ENCODE data around the gene DPF3. TPM values are rescaled to one million over a fixed set of nuclear protein-coding genes. Genes with fewer than 3 reads are reported as not detected.

The DPF3 gene
- total RNA-seq, 1 experiment from 2014 or later: not detected

DNA sequence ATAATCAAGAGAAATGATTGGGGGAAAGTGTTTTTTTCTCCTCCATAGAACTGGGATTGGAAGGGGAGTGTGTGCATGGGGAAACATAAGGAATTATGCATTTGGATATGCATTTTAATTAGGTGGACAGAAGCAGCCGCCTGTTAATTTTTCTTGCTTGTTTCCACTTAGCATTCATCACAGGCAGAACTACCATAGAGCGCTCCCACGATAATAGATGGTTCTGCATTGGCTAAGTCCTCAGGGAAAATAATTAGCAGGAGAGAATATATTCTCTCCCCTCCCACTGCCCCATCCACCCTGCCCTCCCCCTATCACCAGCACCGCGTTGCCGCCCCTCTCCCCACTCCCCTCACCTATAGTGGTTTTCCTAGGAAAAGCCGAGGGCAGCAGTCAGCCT, 11.4 kb downstream of the DPF3 start:
- no peak for DNase-seq (ENCODE audit: low read depth, low spot score)
- ATAC-seq: no peak
- Histone ChIP-seq H3K27ac (ENCODE audit: low read length) (no peak overlapping the region), H3K36me3 (ENCODE audit: control insufficient read depth, insufficient read depth, low read length) (no peaks in the 10 kb centered on the region), H3K4me1 (ENCODE audit: control insufficient read depth, insufficient read depth, low read length) (no peaks in the 10 kb centered on the region), H3K9me3 (ENCODE audit: control insufficient read depth, insufficient read depth, low read depth, low read length) (no peaks in the 10 kb centered on the region), H3K4me3 (ENCODE audit: low read depth in 2 of 2, low read length in 2 of 2) (no peak overlapping the region), H3K27me3 (ENCODE audit: control insufficient read depth, insufficient read depth, low read length) (peaks cover 6% of the 10 kb centered on the region)
- TF ChIP-seq POLR2AphosphoS5 (IDR thresholded peaks at IDR 0.05; ENCODE audit: low read depth, low read length): no peak
- TF ChIP-seq TCF7L2 (IDR thresholded peaks at IDR 0.05; ENCODE audit: low read depth, low read length): no peak
- TF ChIP-seq, protein P1, sequence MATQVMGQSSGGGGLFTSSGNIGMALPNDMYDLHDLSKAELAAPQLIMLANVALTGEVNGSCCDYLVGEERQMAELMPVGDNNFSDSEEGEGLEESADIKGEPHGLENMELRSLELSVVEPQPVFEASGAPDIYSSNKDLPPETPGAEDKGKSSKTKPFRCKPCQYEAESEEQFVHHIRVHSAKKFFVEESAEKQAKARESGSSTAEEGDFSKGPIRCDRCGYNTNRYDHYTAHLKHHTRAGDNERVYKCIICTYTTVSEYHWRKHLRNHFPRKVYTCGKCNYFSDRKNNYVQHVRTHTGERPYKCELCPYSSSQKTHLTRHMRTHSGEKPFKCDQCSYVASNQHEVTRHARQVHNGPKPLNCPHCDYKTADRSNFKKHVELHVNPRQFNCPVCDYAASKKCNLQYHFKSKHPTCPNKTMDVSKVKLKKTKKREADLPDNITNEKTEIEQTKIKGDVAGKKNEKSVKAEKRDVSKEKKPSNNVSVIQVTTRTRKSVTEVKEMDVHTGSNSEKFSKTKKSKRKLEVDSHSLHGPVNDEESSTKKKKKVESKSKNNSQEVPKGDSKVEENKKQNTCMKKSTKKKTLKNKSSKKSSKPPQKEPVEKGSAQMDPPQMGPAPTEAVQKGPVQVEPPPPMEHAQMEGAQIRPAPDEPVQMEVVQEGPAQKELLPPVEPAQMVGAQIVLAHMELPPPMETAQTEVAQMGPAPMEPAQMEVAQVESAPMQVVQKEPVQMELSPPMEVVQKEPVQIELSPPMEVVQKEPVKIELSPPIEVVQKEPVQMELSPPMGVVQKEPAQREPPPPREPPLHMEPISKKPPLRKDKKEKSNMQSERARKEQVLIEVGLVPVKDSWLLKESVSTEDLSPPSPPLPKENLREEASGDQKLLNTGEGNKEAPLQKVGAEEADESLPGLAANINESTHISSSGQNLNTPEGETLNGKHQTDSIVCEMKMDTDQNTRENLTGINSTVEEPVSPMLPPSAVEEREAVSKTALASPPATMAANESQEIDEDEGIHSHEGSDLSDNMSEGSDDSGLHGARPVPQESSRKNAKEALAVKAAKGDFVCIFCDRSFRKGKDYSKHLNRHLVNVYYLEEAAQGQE (IDR thresholded peaks at IDR 0.05; ENCODE audit: insufficient read depth in 1 of 2, low read depth in 2 of 2, low read length in 1 of 2): no peak
- no peak for TF ChIP-seq SIN3A (IDR thresholded peaks at IDR 0.05; ENCODE audit: borderline replicate concordance, insufficient read depth, low read depth, low read length)
- TF ChIP-seq, protein P2, sequence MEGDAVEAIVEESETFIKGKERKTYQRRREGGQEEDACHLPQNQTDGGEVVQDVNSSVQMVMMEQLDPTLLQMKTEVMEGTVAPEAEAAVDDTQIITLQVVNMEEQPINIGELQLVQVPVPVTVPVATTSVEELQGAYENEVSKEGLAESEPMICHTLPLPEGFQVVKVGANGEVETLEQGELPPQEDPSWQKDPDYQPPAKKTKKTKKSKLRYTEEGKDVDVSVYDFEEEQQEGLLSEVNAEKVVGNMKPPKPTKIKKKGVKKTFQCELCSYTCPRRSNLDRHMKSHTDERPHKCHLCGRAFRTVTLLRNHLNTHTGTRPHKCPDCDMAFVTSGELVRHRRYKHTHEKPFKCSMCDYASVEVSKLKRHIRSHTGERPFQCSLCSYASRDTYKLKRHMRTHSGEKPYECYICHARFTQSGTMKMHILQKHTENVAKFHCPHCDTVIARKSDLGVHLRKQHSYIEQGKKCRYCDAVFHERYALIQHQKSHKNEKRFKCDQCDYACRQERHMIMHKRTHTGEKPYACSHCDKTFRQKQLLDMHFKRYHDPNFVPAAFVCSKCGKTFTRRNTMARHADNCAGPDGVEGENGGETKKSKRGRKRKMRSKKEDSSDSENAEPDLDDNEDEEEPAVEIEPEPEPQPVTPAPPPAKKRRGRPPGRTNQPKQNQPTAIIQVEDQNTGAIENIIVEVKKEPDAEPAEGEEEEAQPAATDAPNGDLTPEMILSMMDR (IDR thresholded peaks at IDR 0.05): no peak
- intact Hi-C loops (cut with micrococcal nuclease; ENCODE audit: unreplicated experiment) (no loop called here), in situ Hi-C loops (cut with HindIII; ENCODE audit: low pct_unique_long_range_greater_than_20kb, low sequenced_read_pairs) (no loop called here)
- BruUV-seq (replicated peaks): no TSS peak
- POLR2A ChIA-PET: no interaction called here
- CTCF ChIA-PET: interaction anchor here (0.6 kb wide), 1 partner anchor 9 kb away, joined by 4 read pairs; no protein-coding TSS in a partner anchor

DNA sequence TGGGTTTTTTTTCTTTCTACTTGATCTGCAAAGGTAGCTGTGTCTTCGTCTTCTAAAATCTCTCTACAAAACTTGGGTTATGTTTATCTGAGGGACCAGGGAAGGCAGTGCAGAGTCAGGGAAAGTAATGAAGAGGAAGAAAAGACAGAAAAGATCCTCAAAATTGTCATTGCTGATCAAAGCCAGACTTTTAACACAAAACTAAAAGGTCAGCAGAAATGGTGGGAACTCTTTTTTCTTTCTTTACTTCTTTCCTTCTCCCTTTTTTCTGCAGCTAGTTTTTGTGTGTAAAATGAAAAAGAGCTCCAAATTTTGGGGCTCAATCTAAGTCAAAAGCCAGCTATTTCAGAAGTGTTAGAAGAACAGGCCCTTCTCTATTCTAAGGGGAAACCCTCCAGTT, 11.9 kb downstream of the DPF3 start:
- Histone ChIP-seq H3K27ac (ENCODE audit: low read length) (no peak overlapping the region), H3K9me3 (ENCODE audit: control insufficient read depth, insufficient read depth, low read depth, low read length) (no peaks in the 10 kb centered on the region), H3K4me3 (ENCODE audit: low read depth in 2 of 2, low read length in 2 of 2) (no peak overlapping the region), H3K4me1 (ENCODE audit: control insufficient read depth, insufficient read depth, low read length) (no peaks in the 10 kb centered on the region), H3K27me3 (ENCODE audit: control insufficient read depth, insufficient read depth, low read length) (peaks cover 6% of the 10 kb centered on the region), H3K36me3 (ENCODE audit: control insufficient read depth, insufficient read depth, low read length) (no peaks in the 10 kb centered on the region)
- intact Hi-C loops (cut with micrococcal nuclease; ENCODE audit: unreplicated experiment) (no loop called here), in situ Hi-C loops (cut with HindIII; ENCODE audit: low pct_unique_long_range_greater_than_20kb, low sequenced_read_pairs) (no loop called here)
- ChIA-PET CTCF (no interaction called here), POLR2A (no interaction called here)
- TF ChIP-seq POLR2AphosphoS5 (IDR thresholded peaks at IDR 0.05; ENCODE audit: low read depth, low read length): no peak
- TF ChIP-seq, protein P1 (IDR thresholded peaks at IDR 0.05; ENCODE audit: insufficient read depth in 1 of 2, low read depth in 2 of 2, low read length in 1 of 2): no peak
- TF ChIP-seq TCF7L2 (IDR thresholded peaks at IDR 0.05; ENCODE audit: low read depth, low read length): no peak
- no peak for TF ChIP-seq SIN3A (IDR thresholded peaks at IDR 0.05; ENCODE audit: borderline replicate concordance, insufficient read depth, low read depth, low read length)
- TF ChIP-seq, protein P2 (IDR thresholded peaks at IDR 0.05): no peak
- no peak for ATAC-seq
- DNase-seq (ENCODE audit: low read depth, low spot score): no peak
- no TSS peak for BruUV-seq (replicated peaks)
